ENCODE data around the gene SREBF1.

Gene SREBF1

GRCh38 chr17:17774009-17774881, 62.5 kb downstream of the SREBF1 start:
- no peak for DNase-seq

- DNase-seq, result no peak
These were observed 64.6 kb downstream of the SREBF1 start for GRCh38 chr17:17772231-17772630.

GRCh38 chr17:17771498-17772201, 65.1 kb downstream of the SREBF1 start:
- DNase-seq, result no peak

GRCh38 chr17:17770632-17771044, 66.1 kb downstream of the SREBF1 start:
- DNase-seq, result no peak

- no peak for DNase-seq
These were observed 66.7 kb downstream of the SREBF1 start for GRCh38 chr17:17769869-17770631.

GRCh38 chr17:17768424-17769088, 68.2 kb downstream of the SREBF1 start:
- no peak for DNase-seq

GRCh38 chr17:17767887-17768418, 68.8 kb downstream of the SREBF1 start:
- DNase-seq, result no peak

- DNase-seq, result peak; percentile 45
These were observed 69.5 kb downstream of the SREBF1 start for GRCh38 chr17:17767154-17767869.

- DNase-seq, result no peak
These were observed 70.1 kb downstream of the SREBF1 start for GRCh38 chr17:17766744-17767120.

GRCh38 chr17:17766077-17766743, 70.6 kb downstream of the SREBF1 start:
- no peak for DNase-seq

GRCh38 chr17:17765359-17766076, 71.3 kb downstream of the SREBF1 start:
- DNase-seq, result peak; percentile 44

GRCh38 chr17:17763734-17764133, 73.1 kb downstream of the SREBF1 start:
- no peak for DNase-seq

GRCh38 chr17:17763136-17763535, 73.7 kb downstream of the SREBF1 start:
- DNase-seq, result no peak

- no peak for DNase-seq
These were observed 74.1 kb downstream of the SREBF1 start for GRCh38 chr17:17762744-17763105.

All from fibroblast of skin of right biceps (primary cell).